Fibroblast of lung (primary cell): ENCODE measurements around the gene OR2F2.

ENCODE experiments used
- EZH2 ChIP-seq: IDR thresholded peaks from 2 replicates; pipeline ENCODE4 v1.5.1; 2012; ENCODE audit warnings: low read length, control low read depth, mild to moderate bottlenecking; ENCODE audit errors: missing control alignments
- TF ChIP-seq, protein P1 (sequence below), 2 donors: IDR thresholded peaks in 1 of 2; conservative IDR thresholded peaks in 1 of 2; 1 replicate in 1 of 2; 2 replicates in 1 of 2; pipeline ENCODE4 v1.5.1; 2011 to 2012; ENCODE audit warnings: low read length in 2 of 2, control low read depth in 1 of 2, inconsistent platforms in 1 of 2, low read depth in 1 of 2, mild to moderate bottlenecking in 1 of 2

DNA sequence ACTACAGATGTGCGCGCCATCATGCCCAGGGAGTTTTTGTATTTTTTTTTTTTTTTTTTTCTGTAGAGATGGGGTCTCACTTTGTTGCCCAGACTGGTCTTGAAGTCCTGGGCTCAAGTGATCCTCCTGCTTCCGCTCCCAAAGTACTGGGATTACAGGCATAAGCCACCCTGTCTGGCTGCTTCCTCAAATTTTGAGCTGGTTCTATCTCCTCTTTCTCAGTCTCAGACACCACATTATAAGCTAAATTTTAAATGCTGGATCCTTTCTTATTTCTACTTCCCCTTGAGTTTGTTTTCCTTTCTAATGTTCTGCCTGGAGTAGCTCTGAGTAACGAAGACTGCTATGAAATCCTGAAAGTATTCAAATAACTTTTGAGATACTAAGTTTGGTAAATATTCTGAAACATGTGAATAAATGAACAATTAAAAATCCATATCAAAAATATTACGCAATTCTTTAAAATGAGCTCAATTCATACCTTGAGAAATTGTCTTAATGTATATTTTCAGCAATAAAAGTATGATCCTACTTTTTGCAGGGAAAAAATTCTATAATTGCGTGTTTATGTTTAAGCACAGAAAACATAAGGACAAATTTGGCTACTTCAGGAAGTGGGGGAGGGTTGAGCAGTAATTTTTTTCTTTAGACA, 48.1 kb upstream of the OR2F2 start:
- TF ChIP-seq, protein P1, sequence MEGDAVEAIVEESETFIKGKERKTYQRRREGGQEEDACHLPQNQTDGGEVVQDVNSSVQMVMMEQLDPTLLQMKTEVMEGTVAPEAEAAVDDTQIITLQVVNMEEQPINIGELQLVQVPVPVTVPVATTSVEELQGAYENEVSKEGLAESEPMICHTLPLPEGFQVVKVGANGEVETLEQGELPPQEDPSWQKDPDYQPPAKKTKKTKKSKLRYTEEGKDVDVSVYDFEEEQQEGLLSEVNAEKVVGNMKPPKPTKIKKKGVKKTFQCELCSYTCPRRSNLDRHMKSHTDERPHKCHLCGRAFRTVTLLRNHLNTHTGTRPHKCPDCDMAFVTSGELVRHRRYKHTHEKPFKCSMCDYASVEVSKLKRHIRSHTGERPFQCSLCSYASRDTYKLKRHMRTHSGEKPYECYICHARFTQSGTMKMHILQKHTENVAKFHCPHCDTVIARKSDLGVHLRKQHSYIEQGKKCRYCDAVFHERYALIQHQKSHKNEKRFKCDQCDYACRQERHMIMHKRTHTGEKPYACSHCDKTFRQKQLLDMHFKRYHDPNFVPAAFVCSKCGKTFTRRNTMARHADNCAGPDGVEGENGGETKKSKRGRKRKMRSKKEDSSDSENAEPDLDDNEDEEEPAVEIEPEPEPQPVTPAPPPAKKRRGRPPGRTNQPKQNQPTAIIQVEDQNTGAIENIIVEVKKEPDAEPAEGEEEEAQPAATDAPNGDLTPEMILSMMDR (conservative IDR thresholded peaks at IDR 0.05 in 1 of 2, IDR thresholded peaks at IDR 0.05 in 1 of 2; ENCODE audit: low read depth in 1 of 2, low read length in 2 of 2), result no peak
- TF ChIP-seq EZH2, result no peak
